ENCODE results near the gene DNA2.
"Not testable (repeated sequence)": the region's sequence is repeated elsewhere in the genome, so short reads cannot be mapped to it uniquely, and the experiment has no call there.

The DNA2 gene

DNA sequence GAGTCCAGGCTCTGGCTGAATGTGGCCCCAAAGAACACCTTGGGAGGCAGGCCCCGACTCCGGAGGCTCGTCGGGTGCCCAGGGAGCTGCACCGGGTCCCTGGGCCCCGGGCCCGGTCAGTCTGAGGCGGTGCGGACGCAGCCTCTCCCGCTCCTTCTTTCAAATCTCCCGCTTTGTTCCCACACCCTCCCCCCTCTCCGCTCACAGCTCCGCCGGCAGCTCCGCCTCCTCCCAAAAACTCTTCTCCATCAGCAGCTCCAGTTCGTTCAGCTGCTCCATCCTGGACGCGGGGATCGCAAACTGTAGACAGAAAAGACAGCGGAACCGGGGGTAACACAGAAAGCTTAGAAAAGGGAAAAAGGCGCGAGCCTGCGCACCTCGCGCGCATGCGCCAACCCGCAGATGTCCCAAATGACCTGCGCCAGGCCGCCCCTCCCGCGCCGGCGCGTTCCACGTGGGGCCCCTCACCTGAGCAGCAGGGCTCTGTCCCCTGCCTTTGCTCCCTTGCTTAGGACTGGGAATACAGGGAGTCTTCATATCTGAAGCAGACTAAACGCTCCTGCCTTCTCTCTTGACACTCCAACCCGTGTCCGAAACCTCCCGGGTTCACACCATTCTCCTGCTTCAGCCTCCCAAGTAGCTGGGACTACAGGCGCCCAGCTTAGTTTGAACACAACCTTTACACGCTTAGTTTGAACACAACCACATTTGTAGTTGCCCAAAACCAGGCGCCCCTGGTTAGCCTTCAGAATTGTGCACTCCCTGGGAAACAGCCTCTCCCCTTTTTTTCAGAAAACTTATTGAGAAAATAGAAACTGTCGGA lies at the start of gene DNA2:
Gene DNA2, minus strand, starts transcription at position 388 of the 823 bp plus-strand sequence. Its CDS starts 109 bp downstream, at position 279.
- peak; percentile 68 for DNase-seq

GRCh38 chr10:68518609-68519008 lies 46.8 kb upstream of the DNA2 start:
- not testable (repeated sequence) for DNase-seq

- DNase-seq, result no peak
Observed at GRCh38 chr10:68517188-68517587, 45.4 kb upstream of the DNA2 start.

- DNase-seq, result peak; percentile 12
Observed at GRCh38 chr10:68516766-68517165, 45.0 kb upstream of the DNA2 start.

GRCh38 chr10:68516216-68516615 lies 44.4 kb upstream of the DNA2 start:
- DNase-seq, result not testable (repeated sequence)

- DNase-seq, result no peak
Observed at GRCh38 chr10:68508090-68508489, 36.3 kb upstream of the DNA2 start.

GRCh38 chr10:68506411-68506810 lies 34.6 kb upstream of the DNA2 start:
- peak; percentile 44 for DNase-seq

DNA sequence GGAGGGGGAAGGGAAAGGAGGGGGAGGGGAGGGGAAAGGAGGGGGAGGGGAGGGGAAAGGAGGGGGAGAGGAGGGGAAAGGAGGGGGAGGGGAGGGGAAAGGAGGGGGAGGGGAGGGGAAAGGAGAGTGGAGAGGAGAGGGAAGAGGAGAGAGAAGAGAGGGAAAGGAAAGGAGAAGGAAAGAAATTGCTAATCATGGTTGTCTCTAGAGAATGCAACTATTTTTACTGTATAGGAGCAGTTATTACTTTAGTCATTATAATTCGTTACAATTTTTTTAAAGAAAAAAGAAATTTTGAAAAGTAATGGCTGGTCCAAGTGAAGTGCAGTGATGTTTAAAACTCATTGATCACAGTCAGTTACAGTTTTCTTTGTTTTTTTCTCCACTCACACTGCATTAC lies 31.1 kb upstream of the DNA2 start:
- no peak for DNase-seq

DNA sequence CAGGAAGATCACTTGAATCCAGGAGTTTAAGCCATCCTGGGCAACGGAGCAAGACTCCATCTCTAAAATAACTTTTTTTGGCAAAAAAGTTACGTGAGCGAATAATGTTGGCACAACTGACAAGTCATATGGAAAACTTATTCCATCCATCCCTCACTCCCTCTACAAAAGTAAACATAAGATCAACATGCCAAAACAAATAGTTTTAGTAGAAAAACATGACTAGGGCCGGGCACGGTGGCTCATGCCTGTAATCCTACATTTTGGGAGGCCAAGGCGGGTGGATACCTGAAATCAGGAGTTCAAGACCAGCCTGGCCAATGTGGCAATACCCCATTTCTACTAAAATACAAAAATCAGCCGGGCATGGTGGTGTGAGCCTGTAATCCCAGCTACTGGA lies 29.9 kb upstream of the DNA2 start:
- DNase-seq, result no peak

DNA sequence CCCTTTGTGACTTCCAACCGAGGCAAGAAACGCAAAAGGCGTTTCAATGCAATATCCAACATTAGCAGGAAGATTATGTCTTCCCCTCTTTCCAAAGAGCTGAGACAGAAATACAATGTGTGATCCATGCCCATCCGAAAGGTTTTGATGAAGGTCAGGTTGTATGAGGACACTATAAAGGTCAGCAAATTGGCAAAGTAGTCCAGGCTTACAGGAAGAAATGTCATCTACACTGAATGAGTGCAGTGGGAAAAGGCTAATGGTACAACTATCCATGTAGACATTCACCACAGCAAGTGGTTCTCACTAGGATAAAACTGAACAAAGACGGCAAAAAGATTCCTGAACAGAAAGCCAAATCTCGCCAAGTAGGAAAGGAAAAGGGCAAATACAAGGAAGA lies 27.8 kb upstream of the DNA2 start:
- no peak for DNase-seq

DNA sequence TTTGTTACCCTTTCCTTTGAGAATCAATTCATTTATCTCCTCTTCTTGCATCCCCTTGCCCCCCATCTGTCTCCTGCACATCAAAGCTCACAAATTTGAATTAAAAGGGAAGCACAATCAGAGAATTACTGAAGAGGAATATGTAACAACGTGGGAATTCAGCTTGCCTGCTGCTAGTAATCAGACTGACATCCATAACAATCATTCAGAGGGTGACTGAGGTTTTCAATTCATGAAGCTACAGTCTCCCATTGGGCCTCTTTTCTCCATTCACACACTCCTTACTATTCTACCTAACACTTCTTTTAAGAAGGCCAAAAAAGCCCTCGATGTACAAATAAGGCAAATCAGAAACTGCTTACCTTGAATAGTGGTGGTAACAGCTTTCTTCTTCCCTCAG lies 24.3 kb upstream of the DNA2 start:
- no peak for DNase-seq

- peak; percentile 15 for DNase-seq
Observed at GRCh38 chr10:68492118-68492517, 20.3 kb upstream of the DNA2 start.

DNA sequence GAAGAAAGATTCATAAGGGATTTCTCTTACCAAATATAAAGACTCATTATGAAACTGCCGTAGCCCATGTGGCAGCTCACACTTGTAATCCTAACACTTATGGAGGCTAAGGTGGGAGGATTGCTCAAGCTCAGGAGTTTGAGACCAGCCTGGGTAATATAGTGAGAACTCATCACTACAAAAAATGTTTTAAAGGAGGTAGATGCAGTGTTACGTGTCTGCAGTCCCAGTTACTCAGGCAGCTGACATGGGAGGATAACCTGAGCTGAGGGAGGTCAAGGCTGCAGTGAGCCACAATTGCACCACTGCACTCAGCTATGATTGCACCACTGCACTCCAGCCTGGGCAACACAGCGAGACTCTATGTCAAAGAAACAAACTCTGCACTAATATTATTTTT lies 18.1 kb upstream of the DNA2 start:
- DNase-seq, result no peak

DNA sequence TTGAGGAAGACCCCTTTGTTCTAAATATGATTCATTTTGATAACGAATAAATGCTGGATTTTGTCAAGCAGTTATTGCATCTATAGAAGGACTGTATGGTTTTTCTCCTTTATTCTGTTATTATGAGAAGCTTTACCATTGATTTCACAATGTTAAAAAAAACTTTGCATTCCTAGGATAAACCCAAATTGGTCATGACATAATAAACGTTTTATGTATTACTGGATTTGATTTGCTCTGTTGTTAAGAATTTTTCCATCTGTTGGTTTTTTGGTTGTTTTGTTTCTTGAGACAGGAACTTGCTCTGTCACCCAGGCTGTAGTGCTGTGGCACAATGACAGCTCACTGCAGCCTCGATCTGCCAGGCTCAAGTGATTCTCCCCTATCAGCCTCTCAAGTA lies 2.2 kb upstream of the DNA2 start:
- no peak for DNase-seq

- DNase-seq, result no peak
Observed at GRCh38 chr10:68471063-68471585, 649 bp downstream of the DNA2 start.

GRCh38 chr10:68470300-68470699 lies 1.5 kb downstream of the DNA2 start:
- DNase-seq, result no peak

GRCh38 chr10:68469838-68470237 lies 1.9 kb downstream of the DNA2 start:
- no peak for DNase-seq

DNA sequence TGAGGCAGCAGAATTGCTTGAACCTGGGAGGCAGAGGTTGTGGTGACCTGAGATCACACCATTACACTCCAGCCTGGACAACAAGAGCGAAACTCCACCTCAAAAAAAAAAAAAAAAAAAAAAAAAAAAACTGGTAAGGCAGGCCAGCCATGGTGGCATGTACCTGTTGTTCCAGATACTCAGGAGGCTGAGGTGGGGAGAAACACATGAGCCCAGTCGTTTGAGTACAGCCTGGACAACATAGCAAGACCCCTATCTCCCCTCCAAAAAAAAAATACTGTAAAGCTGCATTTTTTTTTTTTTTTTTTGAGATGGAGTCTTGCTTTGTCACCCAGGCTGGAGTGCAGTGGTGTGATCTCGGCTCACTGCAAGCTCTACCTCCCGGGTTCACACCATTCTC lies 7.0 kb downstream of the DNA2 start:
- DNase-seq, result not testable (repeated sequence)

DNA sequence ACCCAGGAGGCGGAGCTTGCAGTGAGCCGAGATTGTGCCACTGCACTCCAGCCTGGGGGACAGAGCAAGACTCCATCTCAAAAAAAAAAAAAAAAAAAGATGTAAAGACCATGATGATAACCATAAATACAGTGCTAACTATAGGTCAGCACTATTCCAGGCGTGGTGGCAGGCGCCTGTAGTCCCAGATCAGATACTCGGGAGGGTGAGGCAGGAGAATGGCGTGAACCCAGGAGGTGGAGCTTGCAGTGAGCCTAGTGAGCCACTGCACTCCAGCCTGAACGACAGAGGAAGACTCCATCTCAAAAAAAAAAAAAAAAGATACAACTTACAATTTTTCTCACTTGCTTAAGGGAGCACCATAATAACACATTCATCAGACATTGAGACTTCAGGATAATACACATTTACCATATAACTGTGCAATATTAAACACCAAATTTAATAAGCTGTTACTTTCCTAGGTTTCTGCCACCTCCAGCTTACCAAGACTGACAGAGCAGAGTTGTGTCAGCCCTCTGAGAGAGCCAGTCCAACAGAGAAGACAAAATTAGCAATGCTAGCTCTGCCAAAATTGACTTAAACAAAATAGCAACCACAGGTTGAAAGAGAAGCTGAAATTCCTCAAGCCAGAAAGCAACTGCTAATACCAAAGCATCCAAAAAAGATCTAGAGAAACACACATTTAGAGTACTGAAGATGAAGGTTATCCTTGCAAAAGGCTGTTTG lies 8.2 kb downstream of the DNA2 start:
- no peak for DNase-seq

- DNase-seq, result no peak
Observed at GRCh38 chr10:68462536-68462935, 9.2 kb downstream of the DNA2 start.

GRCh38 chr10:68461032-68461431 lies 10.7 kb downstream of the DNA2 start:
- DNase-seq, result no peak

DNA sequence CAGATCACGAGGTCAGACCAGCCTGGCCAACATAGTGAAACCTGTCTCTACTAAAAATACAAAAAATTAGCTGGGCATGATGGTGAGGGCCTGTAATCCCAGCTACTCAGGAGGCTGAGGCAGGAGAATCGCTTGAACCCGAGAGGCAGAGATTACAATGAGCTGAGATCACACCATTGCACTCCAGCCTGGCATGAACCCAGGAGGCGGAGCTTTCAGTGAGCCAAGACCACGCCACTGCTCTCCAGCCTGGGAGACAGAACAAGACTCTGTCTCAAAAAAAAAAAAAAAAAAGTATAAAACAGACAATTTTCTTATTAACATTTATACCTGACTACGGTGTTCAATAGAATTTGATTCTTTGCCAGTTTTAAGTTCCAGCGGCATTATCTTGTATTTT lies 22.1 kb downstream of the DNA2 start:
- DNase-seq, result peak; percentile 50

DNA sequence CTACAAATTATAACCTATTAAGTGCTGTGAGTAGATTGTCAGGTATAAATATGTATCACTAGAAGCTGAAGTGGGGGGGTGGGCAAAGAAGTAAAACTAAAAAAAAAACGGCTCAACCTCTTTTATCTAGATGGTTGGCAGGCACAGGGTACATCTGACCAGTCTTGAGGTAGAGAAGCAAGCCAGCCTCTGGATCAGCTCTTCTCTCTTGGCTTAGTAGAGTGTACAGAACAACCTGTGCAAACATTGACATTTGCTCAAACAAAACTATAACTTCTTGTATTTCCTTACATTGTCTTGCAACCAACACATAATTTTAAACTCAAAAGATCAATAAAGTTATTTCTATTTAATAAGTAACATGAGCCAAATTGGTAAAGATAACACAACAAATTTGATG lies 25.6 kb downstream of the DNA2 start:
- no peak for DNase-seq

GRCh38 chr10:68442971-68443370 lies 28.8 kb downstream of the DNA2 start:
- DNase-seq, result no peak
